Breast epithelium (tissue), 4 donors: ENCODE data around the gene UTP15. TPM values are rescaled to one million over a fixed set of nuclear protein-coding genes. Genes with fewer than 3 reads are reported as not detected.

Experiments used
- DNase-seq, 2 donors: peaks; one replicate each; pipeline ENCODE4 v3.0.0-alpha.2; 2019; ENCODE audit warnings: low spot score in 2 of 2
- H3K27ac ChIP-seq, 2 donors: fragments of 200-600 bp; sonication (generic) in 1 of 2; one replicate each; pipeline ENCODE4 v1.5.1; 2016 to 2019; ENCODE audit warnings: mild to moderate bottlenecking in 1 of 2
- H3K27me3 ChIP-seq, 2 donors: fragments of 200-600 bp; sonication (generic) in 1 of 2; one replicate each; pipeline versions ENCODE4 v1.5.1 to v1.6.0; 2017 to 2019; ENCODE audit warnings: control low read depth in 1 of 2, mild to moderate bottlenecking in 1 of 2
- H3K36me3 ChIP-seq: fragments of 200-600 bp; one replicate; pipeline ENCODE4 v1.5.1; 2019
- H3K4me1 ChIP-seq, 2 donors: fragments of 200-600 bp; sonication (generic); one replicate each; pipeline ENCODE4 v1.5.1; 2016 to 2019; ENCODE audit warnings: control low read depth in 1 of 2
- H3K4me3 ChIP-seq, 3 donors: fragments of 200-600 bp; sonication (generic); 1 replicate in 2 of 3; 2 replicates in 1 of 3; pipeline ENCODE4 v1.5.1; 2016 to 2019; ENCODE audit warnings: mild to moderate bottlenecking in 3 of 3, moderate library complexity in 2 of 3
- H3K9me3 ChIP-seq, 2 donors: fragments of 200-600 bp; sonication (generic) in 1 of 2; one replicate each; pipeline ENCODE4 v1.5.1; 2016 to 2019; ENCODE audit warnings: control low read depth in 1 of 2
- POLR2A ChIP-seq: fragments of 450-650 bp; IDR thresholded peaks from one replicate; pipeline ENCODE4 v1.6.1; 2016; ENCODE audit warnings: antibody characterized with exemption, mild to moderate bottlenecking, moderate library complexity
- POLR2AphosphoS5 ChIP-seq, 3 donors: sonication (generic); formaldehyde crosslinking; IDR thresholded peaks; one replicate each; pipeline ENCODE4 v1.6.1; 2017; ENCODE audit warnings: antibody characterized with exemption in 3 of 3
- intact Hi-C: fragments of 100-400 bp; cut with DNase I; formaldehyde crosslinking; loops from one replicate; pipeline ENCODE4 v1.15.1; 2023; ENCODE audit warnings: low total_unique reads
- total RNA-seq, 3 donors: library from RNA; depleted of rRNA; stranded (reverse); fragments of >200 nt; gene quantifications; one replicate each; pipeline ENCODE4 v1.1.0, GENCODE V29; 2016
- TF ChIP-seq, protein P1 (sequence below), 3 donors: fragments of 450-650 bp; IDR thresholded peaks; one replicate each; pipeline ENCODE4 v1.5.1; 2016 to 2017; ENCODE audit warnings: antibody characterized with exemption in 3 of 3, mild to moderate bottlenecking in 3 of 3, moderate library complexity in 3 of 3

UTP15 gene
- total RNA-seq, 3 donors from 2014 or later: 38.7 to 61.6 (median 39.0) TPM

GRCh38 chr5:73525606-73526203, 39.8 kb upstream of the UTP15 start:
- DNase-seq: no peak
- Histone ChIP-seq H3K36me3 (no peaks in the 10 kb centered on the region), H3K27me3 (no peaks in the 10 kb centered on the region), H3K4me1 (no peaks in the 10 kb centered on the region), H3K9me3 (no peaks in the 10 kb centered on the region), H3K4me3 (no peak overlapping the region), H3K27ac (no peak overlapping the region)
- intact Hi-C loops: no loop called here
- TF ChIP-seq POLR2AphosphoS5 (IDR thresholded peaks at IDR 0.05) (no peak), POLR2A (no peak)
- TF ChIP-seq, protein P1, sequence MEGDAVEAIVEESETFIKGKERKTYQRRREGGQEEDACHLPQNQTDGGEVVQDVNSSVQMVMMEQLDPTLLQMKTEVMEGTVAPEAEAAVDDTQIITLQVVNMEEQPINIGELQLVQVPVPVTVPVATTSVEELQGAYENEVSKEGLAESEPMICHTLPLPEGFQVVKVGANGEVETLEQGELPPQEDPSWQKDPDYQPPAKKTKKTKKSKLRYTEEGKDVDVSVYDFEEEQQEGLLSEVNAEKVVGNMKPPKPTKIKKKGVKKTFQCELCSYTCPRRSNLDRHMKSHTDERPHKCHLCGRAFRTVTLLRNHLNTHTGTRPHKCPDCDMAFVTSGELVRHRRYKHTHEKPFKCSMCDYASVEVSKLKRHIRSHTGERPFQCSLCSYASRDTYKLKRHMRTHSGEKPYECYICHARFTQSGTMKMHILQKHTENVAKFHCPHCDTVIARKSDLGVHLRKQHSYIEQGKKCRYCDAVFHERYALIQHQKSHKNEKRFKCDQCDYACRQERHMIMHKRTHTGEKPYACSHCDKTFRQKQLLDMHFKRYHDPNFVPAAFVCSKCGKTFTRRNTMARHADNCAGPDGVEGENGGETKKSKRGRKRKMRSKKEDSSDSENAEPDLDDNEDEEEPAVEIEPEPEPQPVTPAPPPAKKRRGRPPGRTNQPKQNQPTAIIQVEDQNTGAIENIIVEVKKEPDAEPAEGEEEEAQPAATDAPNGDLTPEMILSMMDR (IDR thresholded peaks at IDR 0.05): no peak

- Histone ChIP-seq H3K27ac (no peak overlapping the region), H3K4me3 (no peak overlapping the region), H3K27me3 (no peaks in the 10 kb centered on the region), H3K36me3 (no peaks in the 10 kb centered on the region), H3K9me3 (no peaks in the 10 kb centered on the region), H3K4me1 (no peaks in the 10 kb centered on the region)
- no peak for TF ChIP-seq POLR2A
- TF ChIP-seq, protein P1 (IDR thresholded peaks at IDR 0.05): no peak
- no peak for TF ChIP-seq POLR2AphosphoS5 (IDR thresholded peaks at IDR 0.05)
- intact Hi-C loops: no loop called here
- DNase-seq: no peak
Observed at GRCh38 chr5:73528248-73528647, 37.3 kb upstream of the UTP15 start.

DNA sequence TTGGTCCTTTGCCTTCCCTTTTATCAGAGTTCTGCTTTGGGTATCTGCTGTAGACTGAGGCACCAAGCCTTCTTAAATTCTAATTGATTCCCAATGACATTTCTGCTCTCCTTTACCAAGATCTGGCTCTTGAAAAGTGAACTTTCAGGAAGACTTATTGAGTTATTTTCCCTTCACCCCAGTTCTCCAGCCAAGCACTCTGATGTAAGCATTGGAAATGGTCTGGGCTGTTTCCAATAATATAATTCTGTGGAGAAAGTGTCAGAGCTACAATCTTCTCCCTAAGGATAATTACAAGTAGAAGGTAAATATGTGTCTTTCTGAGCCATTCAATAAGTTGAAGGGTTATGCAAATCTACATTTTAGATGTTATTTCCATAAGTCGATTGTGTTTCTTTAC, 36.5 kb upstream of the UTP15 start:
- DNase-seq: no peak
- no peak for TF ChIP-seq POLR2AphosphoS5 (IDR thresholded peaks at IDR 0.05)
- TF ChIP-seq, protein P1 (IDR thresholded peaks at IDR 0.05): no peak
- no peak for TF ChIP-seq POLR2A
- H3K4me3 ChIP-seq: no peak overlapping the region
- no peaks in the 10 kb centered on the region for H3K27me3 ChIP-seq
- no peak overlapping the region for H3K27ac ChIP-seq
- H3K4me1 ChIP-seq: no peaks in the 10 kb centered on the region
- no peaks in the 10 kb centered on the region for H3K36me3 ChIP-seq
- intact Hi-C loops: no loop called here
- no peaks in the 10 kb centered on the region for H3K9me3 ChIP-seq

DNA sequence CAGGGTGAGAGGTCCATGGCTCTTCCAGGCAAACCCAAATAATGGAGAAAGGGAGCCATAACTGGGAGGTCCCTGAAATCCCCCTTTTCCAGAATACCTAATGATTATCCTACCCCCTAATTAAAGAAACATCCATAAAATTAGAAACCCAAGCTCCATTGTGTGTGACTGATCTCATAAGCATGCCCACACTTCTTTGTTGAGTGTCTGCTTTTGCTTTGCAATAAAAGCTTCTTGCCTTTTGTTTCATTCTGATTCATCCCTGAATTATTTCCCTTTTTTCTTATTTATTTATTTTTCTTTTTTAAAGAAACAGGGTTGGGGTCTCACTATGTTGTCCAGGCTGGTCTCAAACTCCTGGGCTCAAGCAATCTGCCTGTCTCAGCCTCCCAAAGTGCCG, 34.2 kb upstream of the UTP15 start:
- DNase-seq: no peak
- Histone ChIP-seq H3K36me3 (no peaks in the 10 kb centered on the region), H3K9me3 (no peaks in the 10 kb centered on the region), H3K4me3 (no peak overlapping the region), H3K27me3 (no peaks in the 10 kb centered on the region), H3K4me1 (no peaks in the 10 kb centered on the region), H3K27ac (no peak overlapping the region)
- TF ChIP-seq, protein P1 (IDR thresholded peaks at IDR 0.05): no peak
- TF ChIP-seq POLR2AphosphoS5 (IDR thresholded peaks at IDR 0.05) (no peak), POLR2A (no peak)
- intact Hi-C loops: no loop called here

DNA sequence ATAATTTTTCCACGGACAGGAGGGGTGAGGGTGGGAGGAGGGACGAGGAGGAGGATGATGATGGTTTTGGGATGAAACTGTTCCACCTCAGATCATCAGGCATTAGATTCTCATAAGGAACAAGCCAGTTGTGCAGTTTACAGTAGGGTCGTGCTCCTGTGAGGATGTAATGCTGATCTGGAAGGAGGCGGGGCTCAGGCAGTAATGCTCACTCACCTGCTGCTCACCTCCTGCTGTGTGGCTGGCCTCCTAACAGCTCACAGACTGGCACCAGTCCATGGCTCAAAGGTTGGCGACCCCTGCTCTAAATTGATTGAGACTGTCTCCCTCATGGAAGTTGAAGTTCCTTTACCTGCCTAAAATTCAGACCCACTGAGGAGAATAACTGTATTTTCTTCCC, 33.3 kb upstream of the UTP15 start:
- Histone ChIP-seq H3K27me3 (no peaks in the 10 kb centered on the region), H3K36me3 (no peaks in the 10 kb centered on the region), H3K9me3 (no peaks in the 10 kb centered on the region), H3K4me3 (no peak overlapping the region), H3K27ac (no peak overlapping the region), H3K4me1 (no peaks in the 10 kb centered on the region)
- TF ChIP-seq POLR2A (no peak), POLR2AphosphoS5 (IDR thresholded peaks at IDR 0.05) (no peak)
- TF ChIP-seq, protein P1 (IDR thresholded peaks at IDR 0.05): no peak
- DNase-seq: no peak
- intact Hi-C loops: no loop called here
